T-cell (primary cell): ENCODE results near the gene RALGAPA1. TPM values are rescaled to one million over a fixed set of nuclear protein-coding genes. Genes with fewer than 3 reads are reported as not detected.

Experiments used
- ATAC-seq, 4 experiments: fragments of 200-7000 bp in 3 of 4; fragments of 150-1000 bp in 1 of 4; cut with Tn5 transposase; replicated peaks in 1 of 4; 1 replicate in 3 of 4; 2 replicates in 1 of 4; pipeline ENCODE4 v1.10.0; 2021; ENCODE audit warnings: moderate library complexity in 3 of 4, mild to moderate bottlenecking in 2 of 4, moderate number of reproducible peaks in 1 of 4
- CTCF ChIA-PET, 2 donors: fragments of 300-600 bp; sonication (Branson Sonifier 250); formaldehyde crosslinking; loops; one replicate each; lab custom pipeline; 2022; ENCODE audit warnings: antibody characterized with exemption in 2 of 2; lab: Charles Lee
- POLR2A ChIA-PET, 2 donors: fragments of 300-600 bp; sonication (Branson Sonifier 250); formaldehyde crosslinking; loops; one replicate each; lab custom pipeline; 2022; ENCODE audit warnings: antibody characterized with exemption in 2 of 2; lab: Charles Lee
- DNase-seq, 35 experiments: peaks; one replicate each; pipeline versions ENCODE4 v3.0.0 to v3.0.0-alpha.2; 2013 to 2023
- H3K27ac ChIP-seq: one replicate; pipeline ENCODE4 v1.5.1; 2013; ENCODE audit warnings: low read length
- H3K27me3 ChIP-seq, 2 experiments: replicated peaks in 1 of 2; 1 replicate in 1 of 2; 2 replicates in 1 of 2; pipeline versions ENCODE4 v1.6.1 to v1.7.0; 2013; ENCODE audit warnings: low read length in 1 of 2, mixed read lengths in 1 of 2; ENCODE audit not compliant: control insufficient read depth in 2 of 2, insufficient read depth in 2 of 2; ENCODE audit errors: extremely low read depth in 1 of 2
- H3K36me3 ChIP-seq, 2 donors: 1 replicate in 1 of 2; 2 replicates in 1 of 2; pipeline versions ENCODE4 v1.6.1 to v1.7.0; 2013; ENCODE audit warnings: low read length in 1 of 2; ENCODE audit not compliant: control insufficient read depth in 2 of 2, insufficient read depth in 1 of 2; ENCODE audit errors: extremely low read depth in 1 of 2
- H3K4me1 ChIP-seq, 2 experiments: 1 replicate in 1 of 2; 2 replicates in 1 of 2; pipeline versions ENCODE4 v1.6.1 to v1.7.0; 2013; ENCODE audit warnings: low read length in 2 of 2, mixed read lengths in 1 of 2; ENCODE audit not compliant: insufficient read depth in 2 of 2, control insufficient read depth in 1 of 2; ENCODE audit errors: extremely low read depth in 1 of 2
- H3K4me3 ChIP-seq, 2 donors: 1 replicate in 1 of 2; 2 replicates in 1 of 2; pipeline versions ENCODE4 v1.5.1 to v1.7.0; 2013; ENCODE audit warnings: mild to moderate bottlenecking in 2 of 2, low read length in 1 of 2, moderate library complexity in 1 of 2; ENCODE audit not compliant: control insufficient read depth in 1 of 2; ENCODE audit errors: extremely low read depth in 1 of 2
- H3K9me3 ChIP-seq: 2 replicates; pipeline ENCODE4 v1.7.0; 2013
- H3K27ac Mint-ChIP-seq, 2 donors: one replicate each; pipeline ENCODE4 v1.8.0; 2020 to 2021; ENCODE audit warnings: mild to moderate bottlenecking in 2 of 2, mixed read lengths in 2 of 2
- H3K27me3 Mint-ChIP-seq, 2 donors: one replicate each; pipeline ENCODE4 v1.8.0; 2021 to 2022; ENCODE audit warnings: mixed read lengths in 2 of 2
- H3K36me3 Mint-ChIP-seq: one replicate; pipeline ENCODE4 v1.8.0; 2021; ENCODE audit warnings: mixed read lengths
- H3K4me1 Mint-ChIP-seq, 3 donors: one replicate each; pipeline ENCODE4 v1.8.0; 2020 to 2022; ENCODE audit warnings: mixed read lengths in 3 of 3, mild to moderate bottlenecking in 1 of 3
- H3K4me3 Mint-ChIP-seq, 3 donors: one replicate each; pipeline ENCODE4 v1.8.0; 2020 to 2022; ENCODE audit warnings: mild to moderate bottlenecking in 3 of 3, mixed read lengths in 3 of 3, moderate library complexity in 3 of 3
- H3K9me3 Mint-ChIP-seq, 3 donors: one replicate each; pipeline ENCODE4 v1.8.0; 2020 to 2022; ENCODE audit warnings: mixed read lengths in 3 of 3
- WGBS: methylation state at CpG from one replicate; pipeline ENCODE4 v1.1.5; 2013; ENCODE audit warnings: missing lambda C conversion rate; ENCODE audit not compliant: insufficient coverage; 5-methylcytosine and 5-hydroxymethylcytosine counted together
- total RNA-seq, 35 experiments: library from RNA in 6 of 35; stranded (reverse) in 6 of 35; fragments of 120-200 nt in 1 of 35; gene quantifications; one replicate each; pipeline versions ENCODE4 v1.2.1 to v1.2.4 and lab custom pipeline; 2013 to 2026

Gene RALGAPA1
- total RNA-seq, 5 donors from 2014 or later (not counting 1 experiment from before 2014, with no cell fraction given), result 65.1 to 88.9 (median 82.9) TPM

DNA sequence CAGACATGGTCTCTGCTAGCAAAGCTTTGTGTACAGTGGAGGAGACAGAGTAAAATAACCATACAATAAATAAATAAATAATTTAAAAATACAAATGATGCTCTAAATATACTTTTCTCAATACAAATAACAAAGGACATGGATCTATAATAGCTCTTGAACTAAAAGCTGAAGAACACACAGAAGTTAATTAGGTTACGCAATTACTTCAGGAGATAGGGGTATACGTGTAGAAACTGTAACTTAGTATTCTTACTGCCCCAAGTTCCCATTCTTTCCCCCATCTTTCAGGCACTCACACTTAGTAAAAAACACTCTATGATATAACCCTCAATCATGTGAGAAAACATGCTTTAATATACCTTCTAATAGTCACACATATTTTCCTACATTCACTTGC, 231.0 kb downstream of the RALGAPA1 start:
- CTCF ChIA-PET, result no interaction called here

DNA sequence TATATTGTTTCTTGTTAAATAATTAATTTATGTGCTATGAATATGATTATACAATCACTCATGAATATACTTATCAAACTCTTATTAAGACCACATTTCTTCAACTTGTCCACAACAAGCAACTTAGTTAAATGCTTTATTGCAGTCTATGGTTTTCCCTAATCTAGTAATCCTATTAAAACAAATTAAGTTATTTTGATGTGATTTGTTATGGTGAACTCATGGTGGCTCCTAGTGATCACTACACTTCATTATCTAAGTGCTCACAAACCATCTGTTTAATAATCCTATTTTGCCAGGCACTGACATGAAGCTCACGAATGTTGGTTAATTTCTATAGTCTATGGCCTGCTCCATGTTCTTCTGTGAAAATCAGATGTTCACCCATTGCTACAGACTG, 232.2 kb downstream of the RALGAPA1 start:
- no peak overlapping the region for H3K27ac ChIP-seq
- no peak overlapping the region for H3K4me3 ChIP-seq
- Mint-ChIP-seq H3K27ac (no peak overlapping the region), H3K4me1 (no peaks in the 10 kb centered on the region), H3K36me3 (peaks cover 28% of the 10 kb centered on the region), H3K4me3 (no peak overlapping the region), H3K27me3 (no peaks in the 10 kb centered on the region), H3K9me3 (no peaks in the 10 kb centered on the region)
- ChIA-PET CTCF (interaction anchor here in 1 of 2 donors (0.5 kb wide), 1 partner anchor 1054 kb away, joined by 3 read pairs; no protein-coding TSS in a partner anchor), POLR2A (no interaction called here)
- no peaks in the 10 kb centered on the region for H3K27me3 ChIP-seq
- WGBS, result no CpG with 5 or more reads among the region's 1 CpG
- DNase-seq (no peak), ATAC-seq (no peak)
- no peaks in the 10 kb centered on the region for H3K4me1 ChIP-seq
- H3K9me3 ChIP-seq, result no peaks in the 10 kb centered on the region
- no peaks in the 10 kb centered on the region for H3K36me3 ChIP-seq

More for the DNA sequence above, 231.0 kb downstream of the RALGAPA1 start:
- peaks cover 32% of the 10 kb centered on the region for H3K36me3 Mint-ChIP-seq
- Histone ChIP-seq H3K27me3 (no peaks in the 10 kb centered on the region), H3K4me3 (no peak overlapping the region), H3K9me3 (no peaks in the 10 kb centered on the region), H3K4me1 (no peaks in the 10 kb centered on the region), H3K36me3 (no peaks in the 10 kb centered on the region), H3K27ac (no peak overlapping the region)
- whole genome bisulfite sequencing, result no CpG with 5 or more reads among the region's 2 CpGs
- POLR2A ChIA-PET, result no interaction called here
- no peaks in the 10 kb centered on the region for H3K4me1 Mint-ChIP-seq
- DNase-seq (no peak), ATAC-seq (no peak)
- H3K27ac Mint-ChIP-seq, result no peak overlapping the region
- no peaks in the 10 kb centered on the region for H3K9me3 Mint-ChIP-seq
- no peaks in the 10 kb centered on the region for H3K27me3 Mint-ChIP-seq
- H3K4me3 Mint-ChIP-seq, result no peak overlapping the region

DNA sequence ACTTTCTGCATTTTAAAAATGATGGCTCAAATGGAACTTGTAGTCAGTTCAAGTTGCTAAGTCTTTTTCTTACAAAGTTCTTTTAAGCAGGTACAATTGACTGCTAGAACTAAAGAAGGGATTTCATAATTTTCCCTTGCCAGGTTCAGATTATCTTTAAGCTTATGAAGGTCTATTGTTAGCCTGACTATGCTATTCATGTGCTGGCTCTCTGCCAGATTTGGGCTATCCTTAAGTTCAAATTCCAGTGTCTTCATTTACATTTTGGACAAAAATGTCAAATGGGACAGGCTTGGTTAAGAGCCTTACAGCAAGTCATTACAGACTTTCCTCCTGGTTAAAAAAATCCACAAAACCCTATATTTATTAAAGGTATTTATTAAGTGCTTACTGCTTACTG, 232.8 kb downstream of the RALGAPA1 start:
- Mint-ChIP-seq H3K9me3 (no peaks in the 10 kb centered on the region), H3K27ac (no peak overlapping the region), H3K4me3 (no peak overlapping the region), H3K36me3 (peaks cover 27% of the 10 kb centered on the region), H3K27me3 (no peaks in the 10 kb centered on the region), H3K4me1 (no peaks in the 10 kb centered on the region)
- Histone ChIP-seq H3K9me3 (no peaks in the 10 kb centered on the region), H3K36me3 (no peaks in the 10 kb centered on the region), H3K4me3 (no peak overlapping the region), H3K27ac (no peak overlapping the region), H3K27me3 (no peaks in the 10 kb centered on the region), H3K4me1 (no peaks in the 10 kb centered on the region)
- ATAC-seq, result no peak
- ChIA-PET CTCF (no interaction called here), POLR2A (interaction anchor here in 1 of 2 donors (0.6 kb wide), 1 partner anchor 172 kb away, joined by 3 read pairs; no protein-coding TSS in a partner anchor)
- DNase-seq, result no peak

DNA sequence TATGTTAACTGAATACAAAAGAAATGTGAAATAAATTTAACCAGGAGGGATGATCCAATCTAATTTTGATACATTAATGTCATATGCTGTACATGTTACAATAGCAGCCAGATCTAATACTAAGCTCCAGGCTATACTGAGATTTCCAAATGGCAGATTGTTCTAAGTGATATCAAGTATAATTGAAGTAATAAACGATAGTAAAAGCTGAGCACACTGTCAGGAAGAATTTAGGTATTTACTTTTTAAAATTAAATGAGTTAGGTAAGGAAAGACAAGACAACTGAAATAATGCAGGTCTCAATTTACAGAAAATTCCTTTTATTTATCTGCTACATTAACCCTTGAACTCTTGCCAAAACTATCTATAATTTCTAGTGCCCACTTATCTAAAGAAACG, 235.2 kb downstream of the RALGAPA1 start:
- DNase-seq, result no peak
- CTCF ChIA-PET, result no interaction called here
- Histone ChIP-seq H3K36me3 (peaks cover 0 to 4% of the 10 kb centered on the region in 2 donors), H3K4me1 (no peaks in the 10 kb centered on the region), H3K27ac (no peak overlapping the region), H3K27me3 (no peaks in the 10 kb centered on the region), H3K9me3 (no peaks in the 10 kb centered on the region), H3K4me3 (no peak overlapping the region)
- WGBS, result no CpG with 5 or more reads among the region's 2 CpGs
- POLR2A ChIA-PET, result no interaction called here
- H3K36me3 Mint-ChIP-seq, result peaks cover 33% of the 10 kb centered on the region
- H3K27me3 Mint-ChIP-seq, result no peaks in the 10 kb centered on the region
- no peak overlapping the region for H3K27ac Mint-ChIP-seq
- ATAC-seq, result no peak
- H3K4me1 Mint-ChIP-seq, result no peaks in the 10 kb centered on the region
- no peaks in the 10 kb centered on the region for H3K9me3 Mint-ChIP-seq
- H3K4me3 Mint-ChIP-seq, result no peak overlapping the region

DNA sequence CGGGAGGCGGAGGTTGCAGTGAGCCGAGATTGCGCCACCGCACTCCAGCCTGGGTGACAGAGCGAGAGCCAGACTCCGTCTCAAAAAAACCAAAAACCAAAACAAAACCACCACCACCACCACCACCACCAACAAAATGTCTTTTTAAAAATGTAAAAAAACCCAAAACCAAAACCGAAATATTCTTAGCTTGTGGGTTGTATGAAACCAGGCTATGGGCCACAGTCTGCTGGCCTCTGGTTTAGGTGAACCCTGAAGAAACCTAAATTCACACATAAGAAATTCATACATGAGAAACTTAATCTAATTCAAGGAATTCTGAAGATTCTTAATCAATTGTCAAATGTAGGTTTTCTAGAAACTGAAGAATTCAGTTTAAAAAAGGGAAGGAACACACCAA, 237.5 kb downstream of the RALGAPA1 start:
- peaks cover 39% of the 10 kb centered on the region for H3K36me3 Mint-ChIP-seq
- H3K9me3 Mint-ChIP-seq, result no peaks in the 10 kb centered on the region
- no peaks in the 10 kb centered on the region for H3K9me3 ChIP-seq
- POLR2A ChIA-PET, result interaction anchor here in 1 of 2 donors (1.1 kb wide), 1 partner anchor 9 kb away, joined by 5 read pairs; no protein-coding TSS in a partner anchor
- CTCF ChIA-PET, result no interaction called here
- no peak overlapping the region for H3K27ac ChIP-seq
- ATAC-seq (no peak), DNase-seq (no peak)
- WGBS, result 100% methylated on average over 4 of the region's 8 CpGs
- no peak overlapping the region for H3K4me3 ChIP-seq
- peaks cover 0 to 7% of the 10 kb centered on the region in 2 donors for H3K36me3 ChIP-seq
- no peak overlapping the region for H3K4me3 Mint-ChIP-seq
- no peak overlapping the region for H3K27ac Mint-ChIP-seq
- no peaks in the 10 kb centered on the region for H3K27me3 ChIP-seq
- no peaks in the 10 kb centered on the region for H3K27me3 Mint-ChIP-seq
- no peaks in the 10 kb centered on the region for H3K4me1 Mint-ChIP-seq
- H3K4me1 ChIP-seq, result no peaks in the 10 kb centered on the region

DNA sequence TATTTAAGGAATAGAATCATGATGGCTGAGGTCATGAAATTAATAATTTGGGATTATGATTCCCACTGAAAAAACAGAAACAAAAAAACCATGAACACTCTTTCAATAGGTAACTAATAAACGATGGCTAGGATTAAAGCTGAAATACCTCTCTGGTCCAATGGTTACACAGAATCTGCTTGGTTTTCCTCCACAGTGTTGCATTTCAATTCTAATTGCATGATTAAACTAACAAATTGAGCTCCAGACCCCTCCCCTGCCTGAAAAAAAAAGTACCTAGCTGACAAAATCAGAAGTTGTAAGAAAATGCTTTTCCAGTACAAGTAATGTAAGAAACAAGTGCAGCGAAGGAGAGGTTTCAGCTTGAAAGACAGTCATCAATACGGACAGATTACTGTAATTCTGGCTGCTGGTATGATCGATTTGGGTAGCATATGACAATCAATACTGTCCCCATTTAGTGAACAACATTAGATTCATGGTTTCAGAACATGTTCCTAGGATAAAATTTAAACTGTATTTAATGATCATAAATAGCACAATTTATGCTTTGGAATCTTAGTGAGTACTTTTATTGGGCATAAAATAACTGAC, 243.1 kb downstream of the RALGAPA1 start:
- H3K4me3 Mint-ChIP-seq, result no peak overlapping the region
- no peak overlapping the region for H3K4me3 ChIP-seq
- no peaks in the 10 kb centered on the region for H3K9me3 ChIP-seq
- no peak overlapping the region for H3K27ac Mint-ChIP-seq
- POLR2A ChIA-PET, result no interaction called here
- WGBS, result 100% methylated on average over 1 of the region's 4 CpGs
- peaks cover 0 to 9% of the 10 kb centered on the region in 2 donors for H3K36me3 ChIP-seq
- H3K4me1 Mint-ChIP-seq, result no peaks in the 10 kb centered on the region
- no peaks in the 10 kb centered on the region for H3K9me3 Mint-ChIP-seq
- no peaks in the 10 kb centered on the region for H3K4me1 ChIP-seq
- no peak for DNase-seq
- CTCF ChIA-PET, result no interaction called here
- H3K27me3 Mint-ChIP-seq, result no peaks in the 10 kb centered on the region
- no peak overlapping the region for H3K27ac ChIP-seq
- H3K36me3 Mint-ChIP-seq, result peaks cover 46% of the 10 kb centered on the region
- no peak for ATAC-seq
- no peaks in the 10 kb centered on the region for H3K27me3 ChIP-seq
